ENCODE measurements around the gene RANGAP1.

- TF ChIP-seq CTCF (IDR thresholded peaks at IDR 0.05) (no peak), POLR2A (IDR thresholded peaks at IDR 0.05) (no peak)
These were observed 42.6 kb downstream of the RANGAP1 start for GRCh38 chr22:41243361-41243760.

Data from lower leg skin (tissue), 3 donors.